NOMO-1 treated with DMSO at 0.1 percent for 48 hours (cell line): ENCODE results near the gene MRC1.
"Not testable (repeated sequence)": the region's sequence is repeated elsewhere in the genome, so short reads cannot be mapped to it uniquely, and the experiment has no call there.

Source experiments
- DNase-seq: peaks from one replicate; lab custom pipeline; 2025; ENCODE audit not compliant: unreplicated experiment; lab: John Stamatoyannopoulos, UW

Gene MRC1

DNA sequence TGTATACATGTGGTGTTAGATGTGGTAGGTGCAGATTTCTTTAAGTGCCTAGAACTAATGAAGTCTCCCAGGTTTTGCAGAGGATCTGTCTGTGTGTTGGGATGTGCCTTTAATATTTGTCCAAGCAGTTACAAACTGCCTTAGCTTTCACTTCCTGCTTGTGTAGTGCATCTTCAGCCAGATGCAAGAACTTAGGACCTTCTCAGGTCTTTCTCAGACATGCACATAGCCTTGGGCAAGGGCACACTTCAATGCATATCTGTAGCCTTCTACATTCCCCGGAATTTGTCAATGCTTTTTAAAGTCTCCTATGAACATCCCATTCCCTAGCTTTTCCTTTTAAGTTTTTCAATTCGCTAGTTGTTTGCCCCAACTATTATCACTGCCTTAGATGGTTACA lies 95.4 kb downstream of the MRC1 start:
- DNase-seq, result peak; percentile 39

- DNase-seq, result no peak
Observed at GRCh38 chr10:17905491-17905890, 96.3 kb downstream of the MRC1 start.

- no peak for DNase-seq
Observed at GRCh38 chr10:17906002-17906401, 96.9 kb downstream of the MRC1 start.

GRCh38 chr10:17907641-17908040 lies 98.5 kb downstream of the MRC1 start:
- no peak for DNase-seq

DNA sequence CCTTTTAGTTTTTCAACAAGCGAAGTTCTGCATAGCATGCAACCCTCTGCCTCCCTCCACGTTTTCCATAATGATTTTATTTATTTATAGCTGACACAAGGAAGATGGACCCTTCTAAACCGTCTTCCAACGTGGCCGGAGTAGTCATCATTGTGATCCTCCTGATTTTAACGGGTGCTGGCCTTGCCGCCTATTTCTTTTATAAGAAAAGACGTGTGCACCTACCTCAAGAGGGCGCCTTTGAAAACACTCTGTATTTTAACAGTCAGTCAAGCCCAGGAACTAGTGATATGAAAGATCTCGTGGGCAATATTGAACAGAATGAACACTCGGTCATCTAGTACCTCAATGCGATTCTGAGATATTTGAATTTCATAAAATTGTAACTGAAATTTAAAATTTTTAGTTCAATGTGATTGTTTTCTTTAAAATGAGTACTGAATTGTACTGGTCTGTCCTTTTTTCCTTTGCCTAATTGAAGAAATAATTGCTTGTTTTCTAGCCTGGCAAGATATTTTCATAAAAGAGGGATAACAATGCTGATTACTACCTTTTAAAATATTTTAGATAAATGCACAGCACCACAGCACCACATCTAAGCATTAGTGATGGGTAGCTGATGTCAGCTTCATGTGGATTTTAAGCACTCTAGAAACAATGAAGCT lies 101.1 kb downstream of the MRC1 start:
- peak; percentile 53 for DNase-seq

GRCh38 chr10:17912754-17913153 lies 103.6 kb downstream of the MRC1 start:
- DNase-seq, result no peak

DNA sequence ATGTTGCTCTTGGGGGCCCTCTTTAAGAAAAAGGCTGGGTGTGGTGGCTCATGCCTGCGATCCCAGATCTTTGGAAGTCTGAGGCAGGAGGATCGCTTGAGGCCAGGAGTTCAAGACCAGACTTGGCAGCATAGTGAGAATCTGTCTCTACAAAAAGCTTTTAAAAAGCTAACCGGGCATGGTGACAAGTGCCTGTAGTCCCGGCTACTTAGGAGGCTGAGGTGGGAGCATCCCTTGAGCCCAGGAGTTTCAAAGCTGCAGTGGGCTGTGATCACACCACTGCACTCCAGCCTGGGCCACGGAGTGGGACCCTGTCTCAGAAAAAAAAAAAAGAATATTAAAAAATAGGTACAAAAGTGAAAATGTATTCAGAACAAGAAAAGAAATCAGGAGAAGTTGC lies 104.5 kb downstream of the MRC1 start:
- DNase-seq, result no peak

GRCh38 chr10:17914169-17915045 lies 105.3 kb downstream of the MRC1 start:
- no peak for DNase-seq

DNA sequence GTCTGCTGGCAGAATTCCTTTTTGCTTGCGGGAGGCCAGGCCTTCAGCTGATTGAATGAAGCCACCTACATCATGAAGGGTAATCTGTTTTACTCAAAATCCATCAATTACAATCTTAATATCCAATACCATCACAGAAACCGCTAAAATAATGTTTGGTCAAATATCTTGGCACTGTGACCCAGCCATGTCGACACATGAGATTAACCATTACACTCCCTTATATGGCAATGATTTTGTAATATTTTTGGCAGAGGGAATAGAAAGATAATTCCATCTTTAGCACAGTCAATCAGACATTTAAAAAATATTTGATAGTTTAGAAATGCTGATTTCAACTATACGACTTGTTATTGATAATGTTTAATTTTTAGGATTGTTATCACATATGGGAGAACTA lies 106.0 kb downstream of the MRC1 start:
- DNase-seq, result no peak

DNA sequence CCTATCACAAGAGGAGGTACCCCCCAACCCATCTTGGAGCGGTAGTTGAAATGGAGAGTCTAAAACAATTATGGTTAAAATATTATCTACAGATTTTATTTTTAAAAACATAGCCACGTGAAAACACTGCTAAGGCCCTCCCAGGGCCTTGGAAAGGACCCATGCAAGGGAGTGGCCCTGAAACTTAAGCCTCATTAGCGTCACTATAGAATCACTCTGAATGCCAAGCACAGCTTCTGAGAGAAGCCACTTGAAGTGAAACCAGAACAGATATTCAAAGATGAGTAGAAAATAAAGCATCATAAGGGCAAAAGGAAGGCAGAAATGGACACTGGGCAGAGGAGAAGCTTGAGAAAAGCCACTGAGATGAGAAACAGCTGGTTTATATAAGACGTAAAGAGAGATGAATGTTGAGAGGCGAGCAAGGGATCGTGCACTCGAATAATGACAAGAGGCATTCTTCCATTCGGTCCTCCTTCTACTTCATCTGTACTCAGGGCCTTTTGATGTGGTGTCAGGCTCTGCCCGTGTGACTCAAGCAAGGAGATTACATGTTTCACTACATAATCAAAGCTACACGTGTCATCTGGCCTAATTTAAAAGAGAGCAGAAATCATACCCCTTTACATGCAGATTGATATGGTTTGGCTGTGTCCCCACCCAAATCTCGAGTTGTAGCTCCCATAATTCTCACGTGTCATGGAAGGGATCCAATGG lies 109.2 kb downstream of the MRC1 start:
- no peak for DNase-seq

DNA sequence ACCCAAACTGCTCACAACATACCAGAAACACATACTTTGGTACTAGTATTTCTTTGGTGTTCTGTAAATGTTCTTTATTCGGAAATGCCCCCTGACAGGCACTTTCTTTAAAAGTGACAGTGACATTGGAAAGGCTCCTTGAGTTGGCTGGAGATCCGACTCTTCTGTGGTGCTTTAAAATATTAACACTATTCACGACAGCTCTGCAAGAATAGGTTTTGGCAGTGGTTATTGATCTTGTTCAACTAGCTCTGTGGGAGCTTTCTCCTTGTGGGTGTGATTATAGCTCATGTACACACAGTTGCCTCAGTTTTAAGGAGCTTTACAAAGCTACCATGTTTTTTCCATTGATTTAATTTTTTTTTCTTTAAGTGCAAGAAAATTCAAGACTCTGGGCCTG lies 112.2 kb downstream of the MRC1 start:
- DNase-seq, result no peak

DNA sequence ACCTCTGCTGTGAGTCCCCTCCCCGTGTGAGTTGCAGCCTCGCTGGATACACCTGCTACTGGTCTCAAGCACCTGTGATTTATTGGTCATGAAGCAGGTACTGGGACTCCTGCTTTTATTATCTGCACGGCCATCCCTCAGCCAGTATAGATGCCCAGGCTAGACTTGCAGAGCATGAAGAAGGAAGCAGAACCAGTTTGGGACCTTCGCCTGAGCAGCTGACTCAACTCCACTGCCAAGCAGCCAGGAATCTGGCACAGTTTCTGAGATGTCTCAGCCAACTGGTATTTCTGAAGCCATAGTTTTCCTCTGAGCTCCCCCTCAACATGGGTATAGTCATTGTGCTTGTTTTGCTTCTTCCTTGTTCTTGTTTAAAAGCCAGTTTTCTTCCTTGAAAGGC lies 114.6 kb downstream of the MRC1 start:
- no peak for DNase-seq

- DNase-seq, result no peak
Observed at GRCh38 chr10:17943033-17943745, 134.0 kb downstream of the MRC1 start.

GRCh38 chr10:17950269-17950668 lies 141.1 kb downstream of the MRC1 start:
- DNase-seq, result not testable (repeated sequence)

- DNase-seq, result no peak
Observed at GRCh38 chr10:17950726-17951125, 141.6 kb downstream of the MRC1 start.

DNA sequence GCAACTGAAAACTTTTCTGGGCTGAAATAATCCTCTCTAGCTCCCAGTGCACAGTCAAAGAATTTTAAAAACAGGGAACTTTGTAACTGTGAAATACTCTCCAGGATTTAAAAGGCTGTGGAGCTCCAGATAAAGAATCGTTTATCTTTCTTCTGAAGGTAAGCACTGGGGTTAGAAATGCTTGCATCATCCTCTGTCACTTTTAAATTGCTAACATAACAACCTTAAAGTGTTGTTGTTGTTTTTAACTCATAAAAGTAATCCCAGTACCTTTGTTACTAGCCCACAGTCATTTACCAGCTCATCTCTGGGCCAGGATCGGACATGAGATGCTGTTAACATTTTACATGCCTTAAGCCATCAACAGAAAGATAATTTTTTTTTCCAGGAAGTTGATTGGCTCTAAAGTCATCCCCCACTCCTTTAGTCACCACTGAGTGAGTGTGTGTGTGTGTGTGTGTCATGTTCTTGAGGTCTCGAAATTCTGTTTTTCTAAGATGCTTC lies 142.8 kb downstream of the MRC1 start, which contains the start of gene SLC39A12:
TSS of gene SLC39A12 (plus strand) at position 51 of the 504 bp plus-strand sequence. CDS start 1,359 bp downstream, outside the sequence.
- no peak for DNase-seq

DNA sequence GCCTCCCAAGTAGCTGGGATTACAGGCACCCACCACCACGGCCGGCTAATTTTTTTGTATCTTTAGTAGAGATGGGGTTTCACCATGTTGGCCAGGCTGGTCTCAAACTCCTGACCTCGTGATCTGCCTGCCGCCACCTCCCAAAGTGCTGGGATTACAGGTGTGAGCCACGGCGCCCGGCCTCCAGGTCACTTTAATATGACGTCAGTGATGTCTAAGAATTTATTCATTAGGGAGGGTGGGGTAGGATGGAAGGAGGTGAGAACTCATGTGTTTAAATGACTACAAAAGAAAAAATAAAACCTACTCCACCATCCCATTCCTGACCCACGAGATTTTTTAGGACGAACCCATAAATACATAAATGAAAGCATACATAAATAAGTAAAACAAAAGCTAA lies 145.2 kb downstream of the MRC1 start:
- not testable (repeated sequence) for DNase-seq

GRCh38 chr10:17954861-17955260 lies 145.7 kb downstream of the MRC1 start:
- no peak for DNase-seq

GRCh38 chr10:17958049-17958448 lies 148.9 kb downstream of the MRC1 start:
- DNase-seq, result no peak

- no peak for DNase-seq
Observed at GRCh38 chr10:17959870-17960269, 150.7 kb downstream of the MRC1 start.
